ENCODE data around the gene TPSD1. TPM values are rescaled to one million over a fixed set of nuclear protein-coding genes. Genes with fewer than 3 reads are reported as not detected.

The TPSD1 gene
- polyA plus RNA-seq, 1 experiment, result not detected

GRCh38 chr16:1272453-1273198, 16.8 kb downstream of the TPSD1 start:
- CTCF ChIA-PET, result interaction anchor here (0.7 to 2.8 kb wide), 3 partner anchors 27 to 72 kb away, joined by 3 to 6 read pairs (median 4); no protein-coding TSS in a partner anchor
- DNase-seq (ENCODE audit: low read depth), result no peak
- Histone ChIP-seq H3K36me3 (ENCODE audit: control insufficient read depth, insufficient read depth, low read length) (no peaks in the 10 kb centered on the region), H3K4me3 (ENCODE audit: low read depth, low read length) (no peak overlapping the region), H3K27me3 (ENCODE audit: control insufficient read depth, insufficient read depth, low read length) (no peaks in the 10 kb centered on the region; the same call in 1 of the 2 replicates)
- POLR2A ChIA-PET, result no interaction called here
- no peak for TF ChIP-seq CTCF (IDR thresholded peaks at IDR 0.05; ENCODE audit: insufficient read depth, low read depth, low read length)

DNA sequence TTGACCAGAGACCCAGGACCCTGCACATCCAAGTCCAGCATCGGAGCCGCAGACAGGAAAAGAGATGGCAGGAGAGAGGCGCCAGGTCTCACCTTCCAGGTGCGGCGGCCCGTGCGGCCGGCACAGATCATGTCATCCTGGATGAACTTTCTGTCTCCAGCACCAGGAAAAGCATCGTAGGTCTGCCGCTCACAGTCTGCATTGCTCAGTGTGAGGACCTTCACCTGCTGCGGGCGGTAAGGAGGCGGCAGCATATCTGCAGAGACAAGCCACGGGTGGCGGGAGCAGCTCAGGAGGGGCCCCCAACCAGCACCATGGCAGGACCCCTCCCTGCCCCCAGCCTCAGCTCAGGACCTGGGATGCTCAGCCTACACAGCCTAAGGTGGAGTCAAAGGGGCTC, 17.9 kb downstream of the TPSD1 start:
- no peak overlapping the region for H3K4me3 ChIP-seq (ENCODE audit: low read depth, low read length)
- ChIA-PET CTCF (no interaction called here), POLR2A (no interaction called here)
- no peak for DNase-seq (ENCODE audit: low read depth)
- no peaks in the 10 kb centered on the region; the same call in 1 of the 2 replicates for H3K27me3 ChIP-seq (ENCODE audit: control insufficient read depth, insufficient read depth, low read length)
- TF ChIP-seq CTCF (IDR thresholded peaks at IDR 0.05; ENCODE audit: insufficient read depth, low read depth, low read length), result no peak
- no peaks in the 10 kb centered on the region for H3K36me3 ChIP-seq (ENCODE audit: control insufficient read depth, insufficient read depth, low read length)

GRCh38 chr16:1274767-1275166, 18.9 kb downstream of the TPSD1 start:
- POLR2A ChIA-PET, result no interaction called here
- CTCF ChIA-PET, result no interaction called here
- H3K4me3 ChIP-seq (ENCODE audit: low read depth, low read length), result no peak overlapping the region
- DNase-seq (ENCODE audit: low read depth), result no peak
- no peaks in the 10 kb centered on the region; the same call in 1 of the 2 replicates for H3K27me3 ChIP-seq (ENCODE audit: control insufficient read depth, insufficient read depth, low read length)
- TF ChIP-seq CTCF (IDR thresholded peaks at IDR 0.05; ENCODE audit: insufficient read depth, low read depth, low read length), result no peak
- no peaks in the 10 kb centered on the region for H3K36me3 ChIP-seq (ENCODE audit: control insufficient read depth, insufficient read depth, low read length)

GRCh38 chr16:1275791-1276579, 20.1 kb downstream of the TPSD1 start:
- no peak overlapping the region for H3K4me3 ChIP-seq (ENCODE audit: low read depth, low read length)
- CTCF ChIA-PET, result interaction anchor here (1.0 kb wide), 1 partner anchor 25 kb away, joined by 4 read pairs; no protein-coding TSS in a partner anchor
- TF ChIP-seq CTCF (IDR thresholded peaks at IDR 0.05; ENCODE audit: insufficient read depth, low read depth, low read length), result no peak
- DNase-seq (ENCODE audit: low read depth), result no peak
- no peaks in the 10 kb centered on the region; the same call in 1 of the 2 replicates for H3K27me3 ChIP-seq (ENCODE audit: control insufficient read depth, insufficient read depth, low read length)
- POLR2A ChIA-PET, result no interaction called here
- no peaks in the 10 kb centered on the region for H3K36me3 ChIP-seq (ENCODE audit: control insufficient read depth, insufficient read depth, low read length)

DNA sequence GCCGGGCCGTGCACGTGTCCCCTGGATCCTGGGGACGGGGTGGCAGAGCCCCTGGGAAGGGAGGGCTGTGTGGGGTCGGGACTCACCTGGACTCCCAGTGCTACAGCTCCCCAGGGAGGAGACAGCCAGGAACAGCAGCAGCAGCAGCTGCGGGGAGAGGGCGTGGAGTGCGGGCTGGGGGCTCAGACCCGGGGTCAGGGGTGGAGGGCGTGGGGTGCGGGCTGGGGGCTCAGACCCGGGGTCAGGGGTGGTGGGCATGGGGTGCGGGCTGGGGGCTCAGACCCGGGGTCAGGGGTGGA, 20.7 kb downstream of the TPSD1 start:
- ChIA-PET POLR2A (no interaction called here), CTCF (interaction anchor here (1.0 kb wide), 1 partner anchor 24 kb away, joined by 4 read pairs; no protein-coding TSS in a partner anchor)
- TF ChIP-seq CTCF (IDR thresholded peaks at IDR 0.05; ENCODE audit: insufficient read depth, low read depth, low read length), result no peak
- DNase-seq (ENCODE audit: low read depth), result no peak
- Histone ChIP-seq H3K4me3 (ENCODE audit: low read depth, low read length) (no peak overlapping the region), H3K36me3 (ENCODE audit: control insufficient read depth, insufficient read depth, low read length) (no peaks in the 10 kb centered on the region), H3K27me3 (ENCODE audit: control insufficient read depth, insufficient read depth, low read length) (no peaks in the 10 kb centered on the region; the same call in 1 of the 2 replicates)
